HG03097 (cell line): ENCODE measurements around the gene RPS6KA2.
A peak's percentile ranks its signal among the peaks of the same experiment; 100 is the strongest.
"Not testable (repeated sequence)": the region's sequence is repeated elsewhere in the genome, so short reads cannot be mapped to it uniquely, and the experiment has no call there.

Source experiments
- ATAC-seq: cut with Tn5 transposase; IDR thresholded peaks from one replicate; pipeline ENCODE4 v1.9.1; 2021; ENCODE audit not compliant: unreplicated experiment, low FRiP score

The RPS6KA2 gene

DNA sequence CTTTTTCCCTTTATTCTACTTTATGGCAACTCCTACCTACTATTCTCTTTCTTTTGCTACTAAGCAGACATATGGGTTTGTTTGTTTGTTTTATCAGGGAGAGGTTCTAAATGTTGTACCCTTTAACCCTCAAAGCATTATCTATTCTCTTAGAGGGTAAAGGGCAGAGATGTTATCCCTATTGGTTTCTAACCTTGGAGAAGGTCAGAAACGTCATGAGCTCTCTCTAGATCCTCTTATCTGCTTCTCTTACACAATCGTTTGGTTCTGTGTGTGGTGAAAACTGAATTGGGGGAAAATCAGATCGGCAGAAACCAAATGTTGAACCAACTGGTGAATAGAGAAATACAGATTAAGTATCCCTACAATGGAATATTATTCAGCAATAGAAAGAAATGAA is 237.9 kb downstream of the RPS6KA2 start:
- no peak for ATAC-seq

DNA sequence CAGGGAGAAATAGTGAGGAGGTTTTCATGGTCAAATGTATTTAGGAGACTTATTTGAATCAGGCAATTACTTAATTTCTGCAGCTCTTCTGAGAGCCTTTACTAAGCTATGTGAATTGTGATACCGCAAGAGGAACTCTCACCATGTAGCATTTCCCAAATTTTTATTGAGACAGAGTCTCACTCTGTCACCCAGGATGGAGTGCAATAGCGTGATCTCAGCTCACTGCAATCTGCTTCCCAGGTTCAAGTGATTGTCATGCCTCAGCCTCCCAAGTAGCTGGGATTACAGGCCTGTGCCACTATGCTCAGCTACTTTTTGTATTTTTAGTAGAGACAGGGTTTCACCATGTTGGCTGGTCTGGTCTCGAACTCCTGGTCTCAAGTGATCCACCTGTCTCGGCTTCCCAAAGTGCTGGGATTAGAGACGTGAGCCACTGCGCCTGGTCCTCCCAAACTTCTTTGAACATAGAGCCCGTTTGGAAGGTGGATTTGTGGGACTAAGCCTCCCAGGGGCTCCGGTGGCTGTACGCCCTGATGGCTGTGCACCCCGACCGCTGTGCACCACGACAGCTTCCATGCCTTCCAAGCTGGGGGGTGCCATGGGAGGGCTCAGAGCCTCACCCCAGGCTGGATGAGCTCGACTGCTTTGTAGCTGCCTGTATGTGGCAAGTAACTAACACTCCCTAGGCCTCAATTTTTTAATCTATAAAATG is 238.6 kb downstream of the RPS6KA2 start:
- ATAC-seq, result no peak

DNA sequence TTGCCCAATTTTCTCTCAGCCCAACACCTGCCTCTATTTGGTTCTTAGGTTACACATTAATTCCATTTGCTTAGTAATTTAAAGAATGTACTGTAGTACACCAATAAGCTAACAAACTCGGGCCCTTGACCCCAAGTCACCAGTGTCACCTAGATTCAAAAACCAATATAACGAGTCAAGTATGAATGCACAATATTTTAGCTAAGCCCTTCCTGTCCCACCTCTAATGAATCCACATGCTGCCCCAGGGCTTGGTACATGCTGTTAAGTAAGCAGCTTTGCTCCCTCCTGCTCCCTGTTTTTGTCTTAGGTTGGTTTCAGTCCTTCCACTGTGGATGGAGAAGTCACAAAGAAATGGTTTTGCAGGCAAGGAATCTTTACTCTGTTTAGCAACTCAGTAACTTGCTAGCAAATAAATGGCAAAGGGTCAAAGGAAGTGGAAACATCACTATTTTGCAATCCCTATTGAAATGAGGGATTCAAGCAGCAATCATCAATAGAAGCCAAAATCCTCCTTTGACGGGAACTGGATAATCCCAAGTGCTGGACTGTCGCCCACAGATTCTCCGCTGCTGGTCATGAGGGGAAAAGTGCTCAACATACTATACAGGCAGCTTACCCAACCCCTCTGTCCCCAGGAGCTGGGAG is 239.3 kb downstream of the RPS6KA2 start:
- no peak for ATAC-seq

DNA sequence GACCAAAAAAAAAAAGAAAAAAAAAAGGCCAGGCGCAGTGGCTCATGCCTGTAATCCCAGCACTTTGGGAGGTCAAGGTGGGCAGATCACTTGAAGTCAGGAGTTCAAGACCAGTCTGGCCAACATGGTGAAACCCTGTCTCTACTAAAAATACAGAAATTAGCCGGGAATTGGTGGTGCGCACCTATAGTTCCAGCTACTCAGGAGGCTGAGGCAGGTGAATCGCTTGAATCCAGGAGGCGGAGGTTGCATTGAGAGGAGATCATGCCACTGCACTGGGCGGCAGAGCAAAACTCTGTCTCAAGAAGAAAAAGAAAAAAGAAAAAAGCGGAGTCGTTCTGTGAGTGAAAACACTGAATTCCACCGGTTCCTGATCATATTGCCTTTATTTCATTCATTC is 240.0 kb downstream of the RPS6KA2 start:
- not testable (repeated sequence) for ATAC-seq

DNA sequence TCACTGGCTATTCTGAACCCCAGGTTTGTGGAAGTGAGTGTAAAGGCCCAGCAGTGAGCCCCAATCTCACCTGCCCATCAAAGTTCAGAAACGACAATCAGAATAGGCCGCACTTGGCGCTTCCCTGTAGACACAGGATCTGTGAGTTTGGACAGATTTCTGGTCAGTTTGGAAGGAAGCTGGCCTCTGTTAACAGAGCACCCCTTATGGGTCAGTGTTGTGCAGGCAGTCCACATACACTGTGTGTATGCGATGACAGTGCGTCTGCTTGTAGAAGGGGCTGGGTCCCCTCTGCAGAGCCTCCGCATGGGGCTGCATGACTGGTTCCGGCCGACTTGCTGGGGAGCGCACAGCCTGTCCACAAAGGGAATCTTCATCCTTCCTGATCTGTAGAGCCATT is 240.9 kb downstream of the RPS6KA2 start:
- no peak for ATAC-seq

DNA sequence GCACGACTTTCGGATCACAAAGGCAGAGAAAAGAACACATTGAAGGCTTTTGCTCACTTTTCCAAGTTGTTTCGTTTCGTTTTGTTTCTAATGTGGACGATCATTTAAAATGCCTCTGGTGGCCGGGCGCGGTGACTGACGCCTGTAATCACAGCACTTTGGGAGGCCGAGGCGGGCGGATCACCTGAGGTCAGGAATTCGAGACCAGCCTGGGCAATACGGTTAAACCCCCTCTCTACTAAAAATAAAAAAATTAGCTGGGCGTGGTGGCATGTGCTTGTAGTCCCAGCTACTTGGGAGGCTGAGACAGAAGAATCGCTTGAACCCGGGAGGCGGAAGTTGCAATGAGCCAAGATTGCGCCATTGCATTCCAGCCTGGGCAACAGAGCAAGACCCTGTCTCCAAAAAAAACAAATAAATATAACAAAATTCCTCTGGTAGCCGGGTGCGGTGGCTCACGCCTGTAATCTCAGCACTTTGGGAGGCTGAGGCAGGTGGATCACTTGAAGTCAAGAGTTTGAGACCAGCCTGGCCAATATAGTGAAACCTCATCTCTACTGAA is 243.2 kb downstream of the RPS6KA2 start:
- not testable (repeated sequence) for ATAC-seq

DNA sequence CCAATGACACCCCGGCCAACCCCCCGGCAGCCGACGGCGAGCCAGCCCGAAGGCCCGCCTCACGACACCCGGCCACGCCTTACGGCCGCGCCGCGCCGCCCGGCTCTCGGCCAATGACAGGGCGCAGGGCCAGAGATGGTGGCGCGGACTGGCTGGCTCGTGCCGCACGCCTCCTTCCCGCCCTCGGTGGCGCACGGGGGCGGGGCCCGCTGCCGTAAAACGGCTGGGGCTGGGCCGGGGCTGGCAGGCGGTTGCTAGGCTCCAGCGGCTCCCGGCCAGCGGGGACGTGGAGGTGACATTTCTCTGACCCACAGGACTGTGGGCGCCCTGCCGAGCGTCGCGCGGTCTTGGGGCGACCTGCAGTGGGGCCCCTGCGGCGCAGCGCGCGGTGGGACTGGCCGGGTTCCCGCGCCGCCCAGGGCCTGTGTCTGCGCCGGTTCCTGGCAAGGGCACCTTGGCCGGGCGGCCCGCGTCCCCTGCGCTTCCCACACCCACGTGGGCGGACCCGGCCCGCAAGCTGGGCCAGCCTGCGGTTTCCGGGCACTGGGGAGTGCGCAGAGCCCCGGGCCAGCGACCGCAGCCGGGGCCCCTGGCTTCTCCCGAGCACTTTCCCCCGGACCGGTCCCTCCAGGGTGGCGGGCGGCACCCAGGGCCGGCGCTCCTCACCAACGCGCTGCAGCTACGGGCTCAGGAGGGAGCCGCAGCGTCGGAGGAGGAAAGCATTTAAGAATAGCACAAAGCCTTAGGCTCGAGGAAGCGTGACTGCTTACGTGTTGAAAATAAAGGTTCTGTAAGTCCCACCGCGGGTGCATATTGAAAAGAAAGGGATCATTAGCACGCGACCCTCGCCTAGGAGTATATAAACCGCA is 243.9 kb downstream of the RPS6KA2 start, which contains the start of gene MPC1:
MPC1 (minus strand) TSS at position 8 of the 869 bp plus-strand sequence. CDS start 64 bp downstream, outside the sequence.
- peak; percentile 84 for ATAC-seq

DNA sequence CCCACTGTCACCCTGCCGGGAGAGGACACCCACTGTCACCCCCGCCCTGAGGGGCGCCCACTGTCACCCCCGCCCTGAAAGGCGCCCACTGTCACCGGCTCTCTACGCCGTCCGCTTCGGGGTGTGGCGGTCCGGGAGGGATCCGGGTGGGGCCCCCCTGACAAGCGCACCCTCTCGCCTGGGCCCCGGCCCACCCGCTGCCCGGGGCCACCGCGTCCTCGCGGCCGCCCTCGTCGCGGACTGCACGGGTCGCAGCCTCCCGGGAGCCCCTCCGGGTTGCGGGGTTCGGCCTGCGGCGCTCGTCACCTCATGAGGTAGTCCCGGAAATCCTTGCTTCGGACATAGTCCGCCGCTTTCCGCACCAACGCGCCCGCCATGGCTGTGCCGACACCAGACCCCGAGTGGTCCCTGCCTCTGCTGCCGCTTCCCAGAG is 244.5 kb downstream of the RPS6KA2 start:
- no peak for ATAC-seq

DNA sequence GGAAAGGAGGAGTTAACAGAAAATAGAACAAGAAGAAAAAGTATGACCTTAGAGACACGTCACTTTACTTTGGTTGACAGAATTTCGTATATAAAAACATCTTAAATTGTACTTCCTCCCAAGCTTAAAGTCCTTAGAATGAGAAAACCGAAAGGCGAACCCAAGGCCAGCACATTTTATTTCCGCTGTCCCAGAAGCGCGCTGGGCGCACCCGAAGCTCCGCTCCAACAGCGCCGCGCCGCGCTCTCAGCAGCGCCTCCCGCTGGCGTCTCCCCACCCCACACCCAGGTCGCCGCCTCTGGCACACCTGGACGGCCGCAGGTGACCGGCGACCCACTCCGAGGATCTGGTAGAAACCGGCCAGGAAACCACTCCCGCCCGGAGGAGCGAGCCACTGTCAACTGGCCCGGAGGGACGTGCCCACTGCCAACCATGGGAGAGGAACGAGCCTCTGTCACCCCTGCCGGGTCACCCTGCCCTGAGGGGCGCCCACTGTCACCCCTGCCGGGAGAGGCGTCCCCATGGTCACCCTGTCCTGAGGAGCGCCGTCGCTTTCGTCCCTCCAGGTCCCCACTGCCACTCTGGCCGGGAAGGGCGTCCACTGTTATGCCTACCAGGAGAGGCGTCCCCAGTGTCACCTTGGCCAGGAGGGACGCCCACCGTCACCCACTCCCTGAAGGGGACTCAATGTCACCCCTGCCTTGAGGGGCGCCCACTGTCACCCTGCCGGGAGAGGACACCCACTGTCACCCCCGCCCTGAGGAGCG is 245.1 kb downstream of the RPS6KA2 start:
- peak; percentile 49 for ATAC-seq

DNA sequence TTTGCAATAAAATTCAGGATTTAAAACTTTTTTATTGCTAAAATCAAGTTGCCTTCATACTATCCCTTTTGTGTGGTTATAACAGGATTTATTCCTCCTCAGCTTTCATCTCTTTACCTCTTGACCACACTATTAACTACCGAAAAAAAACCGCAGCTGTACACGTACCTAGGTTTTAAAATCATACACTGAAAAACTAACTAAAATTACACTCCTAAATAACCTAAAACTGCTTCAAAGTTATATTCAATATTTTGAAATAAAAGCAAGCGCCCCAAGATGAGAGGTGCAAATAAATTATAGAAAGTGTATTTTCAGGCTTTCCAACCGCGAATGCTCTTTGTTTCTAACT is 245.7 kb downstream of the RPS6KA2 start:
- no peak for ATAC-seq

DNA sequence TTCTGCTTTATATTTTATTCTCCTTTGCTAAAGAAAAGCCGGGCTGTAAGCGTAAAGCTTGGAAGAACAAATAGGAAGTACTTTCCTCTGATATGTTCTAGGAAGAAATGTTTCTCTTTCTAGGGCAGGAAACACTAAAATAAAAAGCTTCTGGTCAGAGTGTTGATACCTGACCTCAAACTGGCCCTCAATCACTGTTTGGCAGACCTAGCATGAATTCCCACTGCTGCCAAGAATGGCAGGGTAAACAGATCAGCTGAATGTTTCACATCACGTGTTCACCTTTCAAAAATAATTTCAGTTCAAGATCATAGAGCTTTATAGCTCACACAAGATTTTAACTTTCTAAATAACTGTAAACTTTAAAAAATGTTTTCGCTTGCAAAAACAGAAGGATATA is 247.3 kb downstream of the RPS6KA2 start:
- ATAC-seq, result no peak

DNA sequence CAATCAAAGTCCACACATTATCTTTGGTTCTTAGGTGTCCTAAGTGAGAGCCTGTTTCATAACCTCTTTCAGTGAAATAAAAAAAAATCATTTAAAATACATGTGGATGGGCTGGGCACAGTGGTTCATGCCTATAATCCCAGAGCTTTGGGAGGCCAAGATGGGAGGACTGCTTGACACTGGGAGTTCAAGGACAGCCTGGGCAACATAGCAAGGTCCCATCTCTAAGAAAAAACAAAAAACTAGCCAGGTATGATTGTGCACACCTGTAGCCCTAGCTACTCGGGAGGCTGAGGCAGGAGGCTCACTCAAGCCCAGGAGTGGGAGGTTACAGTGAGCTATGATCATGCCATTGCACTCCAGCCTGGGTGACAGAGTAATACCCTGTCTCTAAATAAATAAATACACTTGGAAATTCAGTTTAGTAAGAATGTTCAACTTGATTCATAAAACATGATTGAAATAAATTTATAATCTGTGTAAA is 247.9 kb downstream of the RPS6KA2 start:
- ATAC-seq, result no peak

DNA sequence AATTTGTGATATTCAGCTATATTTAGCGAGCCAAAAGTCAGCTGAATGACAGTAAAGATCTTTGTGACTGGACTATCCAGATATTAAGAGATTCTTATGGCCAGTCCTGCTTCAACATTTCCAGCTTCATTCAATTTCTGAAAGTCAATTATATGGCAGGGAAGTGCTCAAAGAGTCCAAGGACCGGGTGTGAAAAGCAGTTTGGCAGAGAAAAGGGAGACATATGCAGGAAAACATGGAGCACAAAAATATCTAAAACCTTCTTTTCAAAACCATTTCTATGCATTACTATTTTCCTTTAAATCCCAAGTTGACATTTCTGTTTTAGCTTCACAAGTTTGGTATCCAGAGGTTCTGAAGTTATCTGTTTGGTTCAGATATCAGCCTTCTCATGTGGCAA is 249.3 kb downstream of the RPS6KA2 start:
- no peak for ATAC-seq

DNA sequence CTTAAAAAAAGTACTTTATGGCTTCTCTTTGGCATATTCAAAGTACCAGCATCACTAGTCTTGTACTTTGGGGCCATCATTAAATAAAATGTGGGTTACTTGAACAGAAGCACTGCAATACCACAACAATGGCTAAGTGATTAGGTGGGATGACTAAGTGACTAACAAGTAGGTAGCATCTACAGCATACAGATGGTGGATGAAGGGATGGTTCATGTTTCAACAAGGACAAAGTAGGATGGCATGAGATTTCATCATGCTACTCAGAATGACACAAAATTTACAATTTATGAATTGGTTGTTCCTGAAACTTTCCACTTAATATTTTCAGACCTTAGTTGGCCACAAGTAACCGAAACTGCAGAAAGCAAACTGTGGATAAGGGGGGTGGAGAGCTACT is 252.0 kb downstream of the RPS6KA2 start:
- no peak for ATAC-seq

DNA sequence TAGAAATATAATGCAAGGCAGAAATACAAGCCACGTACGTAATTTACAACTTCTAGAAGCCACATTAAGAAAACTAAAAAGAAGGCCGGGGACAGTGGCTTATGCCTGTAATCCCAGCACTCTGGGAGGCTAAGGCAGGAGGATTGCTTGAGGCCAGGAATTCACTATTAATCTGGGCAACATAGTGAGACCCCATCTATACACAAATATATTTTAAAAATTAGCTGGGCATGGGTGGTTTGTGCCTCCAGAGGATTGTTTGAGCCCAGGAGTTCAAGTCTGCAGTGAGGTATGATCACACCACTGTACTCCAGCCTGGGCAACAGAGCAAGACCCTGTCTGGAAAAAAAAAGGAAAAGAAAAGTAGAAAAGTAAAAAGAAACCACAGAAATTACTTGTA is 256.6 kb downstream of the RPS6KA2 start:
- ATAC-seq, result no peak

DNA sequence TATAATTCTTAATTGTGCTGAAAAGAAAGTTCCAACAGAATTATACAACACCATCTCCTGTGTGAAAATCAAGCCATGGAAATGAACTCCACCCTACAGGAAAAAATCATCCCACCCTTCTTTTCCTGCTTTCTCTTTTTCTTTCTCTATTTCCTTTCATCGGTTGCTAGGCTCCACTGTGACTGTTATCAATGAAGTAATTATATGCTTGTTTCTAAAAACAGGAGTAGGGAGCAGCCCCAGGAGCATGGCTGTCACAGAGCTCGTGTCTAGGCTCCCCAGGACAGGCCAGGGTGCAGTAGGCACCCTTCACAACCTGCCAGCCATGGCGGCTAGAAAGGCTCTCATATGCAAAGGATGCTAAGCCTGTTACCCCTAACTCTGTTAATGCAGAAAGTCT is 257.3 kb downstream of the RPS6KA2 start:
- no peak for ATAC-seq

DNA sequence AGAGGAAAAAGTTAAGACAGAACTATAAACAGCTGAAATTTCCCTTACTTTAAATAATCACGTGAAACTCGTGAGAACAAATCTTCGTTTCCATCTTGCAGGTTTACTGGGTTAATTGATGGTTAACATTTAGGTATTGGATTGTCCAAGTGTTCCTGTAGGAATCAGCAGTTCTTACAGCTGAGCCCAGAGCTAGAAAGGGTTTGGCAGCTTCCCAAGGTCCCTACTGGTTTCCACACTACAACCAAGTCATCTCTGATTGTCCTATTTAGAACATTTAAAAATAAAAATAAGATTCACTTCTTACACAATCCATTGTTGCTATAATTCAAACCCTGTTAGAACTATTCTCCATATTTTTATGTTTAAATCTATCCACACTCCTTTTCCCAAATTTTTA is 260.1 kb downstream of the RPS6KA2 start:
- no peak for ATAC-seq

DNA sequence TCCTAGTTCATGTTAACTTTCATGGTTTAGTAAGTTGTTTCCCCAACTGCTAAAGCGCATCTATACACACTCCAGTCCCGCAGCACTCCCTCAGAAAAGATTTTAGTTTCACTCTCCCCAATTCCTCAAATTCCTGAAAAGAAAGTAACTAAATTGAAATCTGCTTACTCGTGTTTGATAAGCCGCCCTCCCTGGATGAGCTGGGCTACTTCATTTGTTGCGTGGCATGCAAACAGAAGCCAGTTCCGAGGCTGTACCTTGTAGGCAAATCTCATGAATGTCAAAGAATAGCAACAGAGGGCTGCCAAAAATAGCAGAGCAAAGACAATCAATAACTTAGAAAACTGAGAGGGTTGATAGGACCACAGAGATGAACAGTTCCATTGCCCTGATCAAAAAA is 261.2 kb downstream of the RPS6KA2 start:
- ATAC-seq, result no peak

DNA sequence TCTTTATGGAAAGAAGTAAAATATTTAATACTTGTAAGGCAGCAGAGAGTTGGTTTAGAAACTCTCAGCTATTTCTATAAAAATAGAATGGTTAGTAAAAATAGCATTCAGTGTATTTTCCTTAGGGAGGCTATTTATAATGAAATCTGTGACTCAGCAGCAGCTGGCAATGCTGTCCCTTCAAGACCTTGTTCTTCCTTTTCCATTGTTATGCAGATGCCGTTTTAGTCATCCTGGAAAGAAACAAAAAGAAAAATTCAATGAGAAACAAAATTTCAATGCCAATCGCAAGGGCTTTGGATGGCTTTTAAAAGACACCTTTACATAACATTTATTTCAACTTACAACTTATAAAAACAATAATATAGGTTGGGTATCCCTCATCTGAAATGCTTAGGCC is 261.8 kb downstream of the RPS6KA2 start:
- no peak for ATAC-seq

DNA sequence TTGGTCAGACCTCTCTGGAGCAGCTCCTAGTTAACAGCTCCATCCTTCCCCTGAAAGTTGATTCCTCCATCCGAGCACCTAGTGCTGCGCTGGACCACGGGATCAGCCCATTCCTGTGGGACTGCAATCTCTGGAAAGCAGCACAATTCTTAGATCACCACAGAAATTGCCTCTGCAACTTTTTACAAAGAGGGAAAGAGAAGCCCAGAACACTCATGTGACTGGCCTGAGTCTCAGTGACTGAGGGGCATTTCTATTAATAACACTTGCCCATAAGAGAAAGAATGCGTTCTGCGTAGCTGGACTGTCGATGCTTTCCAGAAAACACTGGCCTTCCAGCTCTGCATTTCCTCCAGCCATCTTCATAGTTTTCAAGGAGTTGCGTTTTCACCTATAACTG is 262.6 kb downstream of the RPS6KA2 start:
- no peak for ATAC-seq
